Measurements from ENCODE around the gene UBE2I.

Gene UBE2I

DNA sequence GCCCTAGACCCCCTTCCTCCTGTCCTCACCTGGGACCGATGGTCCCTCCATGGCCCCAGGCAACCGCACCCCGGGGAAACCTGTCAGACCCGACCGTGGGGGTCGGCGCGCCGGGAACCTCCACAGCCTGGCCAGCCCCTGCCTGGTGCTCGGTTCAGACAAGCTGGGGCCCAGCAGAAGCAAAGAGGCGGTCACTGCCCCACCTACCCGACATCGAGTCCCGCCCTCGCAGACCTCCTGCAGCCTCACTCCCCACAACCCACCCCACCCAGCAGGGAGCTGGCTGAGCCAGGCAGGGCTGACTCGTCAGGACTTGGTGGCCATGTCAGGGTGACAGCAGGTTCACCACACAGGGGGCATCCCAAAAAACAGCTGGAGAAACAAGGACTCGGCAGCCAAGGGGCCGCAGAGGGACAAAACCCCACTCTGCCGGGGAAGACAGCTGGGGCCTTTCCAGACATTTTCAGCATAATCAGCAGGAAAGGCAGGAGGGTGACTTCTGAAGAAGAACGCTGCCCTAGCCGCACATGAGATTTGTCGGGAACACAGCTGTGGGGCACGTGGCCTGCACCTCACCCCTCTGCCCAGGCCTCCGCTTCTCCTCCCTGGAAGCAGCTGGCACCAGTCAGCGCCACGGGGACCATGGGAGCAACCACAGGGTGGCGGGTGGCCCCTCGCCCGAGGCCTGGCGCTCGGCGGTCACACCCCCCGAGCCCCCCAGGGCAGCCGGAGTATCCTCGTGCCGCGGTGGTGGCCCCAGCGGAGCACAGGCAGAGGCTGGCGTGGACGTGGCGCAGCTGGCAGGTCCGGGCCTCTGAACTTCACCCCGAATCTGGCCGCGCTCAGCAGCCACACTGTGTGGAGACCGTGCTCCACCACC is 65.2 kb downstream of the UBE2I start:
- H2AFZ ChIP-seq (ENCODE audit: low read length), result no peak overlapping the region
- no peak overlapping the region for H2AK5ac ChIP-seq (ENCODE audit: low read depth, low read length)
- WGBS, 2 donors (ENCODE audit: extremely low coverage in 2 of 2, insufficient read length in 2 of 2, insufficient replicate concordance in 1 of 2), result no CpG with 5 or more reads among the region's 46 CpGs
- no peaks in the 10 kb centered on the region for H3K9me3 ChIP-seq (replicated peaks in 1 of 2; ENCODE audit: control insufficient read depth in 2 of 2, insufficient read depth in 1 of 2, low read depth in 1 of 2, low read length in 2 of 2)
- H2BK120ac ChIP-seq (ENCODE audit: low read depth, low read length), result no peak overlapping the region
- no peak overlapping the region for H4K91ac ChIP-seq (ENCODE audit: low read depth, low read length, poor library complexity)
- peak overlapping the region; percentile 21 for H3K14ac ChIP-seq (ENCODE audit: low read length)
- H3K36me3 ChIP-seq (replicated peaks in 1 of 2; ENCODE audit: control insufficient read depth in 2 of 2, insufficient read depth in 2 of 2, low read length in 2 of 2), result peaks cover 8 to 12% of the 10 kb centered on the region in 2 donors
- peak overlapping the region; percentile 55 for H3K23ac ChIP-seq (ENCODE audit: low read depth, low read length, poor library complexity)
- H2BK12ac ChIP-seq (ENCODE audit: low read length), result no peak overlapping the region
- no peak overlapping the region for H3K4me3 ChIP-seq (ENCODE audit: low read length in 2 of 2)
- H3K9ac ChIP-seq (ENCODE audit: low read depth, low read length, poor library complexity), result no peak overlapping the region
- H2BK5ac ChIP-seq (ENCODE audit: low read length), result no peak overlapping the region
- peaks cover 28% of the 10 kb centered on the region for H3K79me1 ChIP-seq (ENCODE audit: low read depth, low read length)
- no peak overlapping the region for H2BK15ac ChIP-seq (ENCODE audit: low read length)
- no peak for DNase-seq (ENCODE audit: low spot score)
- peak overlapping the region; percentile 38 for H3K18ac ChIP-seq (ENCODE audit: low read length)
- H4K8ac ChIP-seq (ENCODE audit: low read depth, low read length), result no peak overlapping the region
- H3K27me3 ChIP-seq (ENCODE audit: control insufficient read depth in 3 of 3, insufficient read depth in 3 of 3, low read depth in 1 of 3, low read length in 3 of 3), result no peaks in the 10 kb centered on the region
- H3K4me2 ChIP-seq (ENCODE audit: insufficient read depth, low read length, poor library complexity, severe bottlenecking), result no peak overlapping the region
- H3K27ac ChIP-seq (replicated peaks; ENCODE audit: low read length), result no peak overlapping the region
- peaks cover 2 to 10% of the 10 kb centered on the region in 2 donors for H3K4me1 ChIP-seq (ENCODE audit: control insufficient read depth in 2 of 2, insufficient read depth in 1 of 2, low read depth in 1 of 2, low read length in 2 of 2)
- no peak overlapping the region for H3K4ac ChIP-seq (ENCODE audit: low read length)

DNA sequence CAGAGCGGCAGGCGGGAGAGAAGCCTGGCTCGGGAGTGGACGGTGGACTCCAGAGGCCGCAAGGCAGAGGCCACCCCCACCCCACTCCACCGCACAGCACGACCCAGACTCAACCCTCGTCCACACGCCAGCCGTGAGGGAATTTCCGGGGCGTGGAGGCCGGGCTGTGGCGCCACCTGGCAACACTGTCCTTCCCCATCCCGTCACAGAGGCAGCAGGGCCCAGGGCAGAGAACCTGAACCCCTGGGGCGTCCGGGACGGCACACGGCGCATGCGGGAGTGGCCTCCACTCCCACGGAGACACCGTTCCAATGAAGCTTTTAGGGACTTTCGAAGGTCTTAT is 65.8 kb downstream of the UBE2I start:
- H3K27me3 ChIP-seq (ENCODE audit: control insufficient read depth in 3 of 3, insufficient read depth in 3 of 3, low read depth in 1 of 3, low read length in 3 of 3), result no peaks in the 10 kb centered on the region
- WGBS, 2 donors (ENCODE audit: extremely low coverage in 2 of 2, insufficient read length in 2 of 2, insufficient replicate concordance in 1 of 2), result no CpG with 5 or more reads among the region's 24 CpGs

GRCh38 chr16:1375741-1376410 is 66.4 kb downstream of the UBE2I start:
- Histone ChIP-seq H4K91ac (ENCODE audit: low read depth, low read length, poor library complexity) (no peak overlapping the region), H3K79me1 (ENCODE audit: low read depth, low read length) (peaks cover 23% of the 10 kb centered on the region), H3K9ac (ENCODE audit: low read depth, low read length, poor library complexity) (no peak overlapping the region), H3K18ac (ENCODE audit: low read length) (no peak overlapping the region), H2BK120ac (ENCODE audit: low read depth, low read length) (no peak overlapping the region), H3K23ac (ENCODE audit: low read depth, low read length, poor library complexity) (peak overlapping the region; percentile 80), H3K4me3 (ENCODE audit: low read length in 2 of 2) (no peak overlapping the region), H2BK5ac (ENCODE audit: low read length) (peak overlapping the region; percentile 24), H3K4ac (ENCODE audit: low read length) (no peak overlapping the region), H3K4me1 (ENCODE audit: control insufficient read depth in 2 of 2, insufficient read depth in 1 of 2, low read depth in 1 of 2, low read length in 2 of 2) (peaks cover 2 to 14% of the 10 kb centered on the region in 2 donors), H2BK15ac (ENCODE audit: low read length) (no peak overlapping the region), H2BK12ac (ENCODE audit: low read length) (no peak overlapping the region), H3K27ac (replicated peaks; ENCODE audit: low read length) (no peak overlapping the region), H2AK5ac (ENCODE audit: low read depth, low read length) (no peak overlapping the region), H3K4me2 (ENCODE audit: insufficient read depth, low read length, poor library complexity, severe bottlenecking) (no peak overlapping the region), H3K9me3 (replicated peaks in 1 of 2; ENCODE audit: control insufficient read depth in 2 of 2, insufficient read depth in 1 of 2, low read depth in 1 of 2, low read length in 2 of 2) (no peaks in the 10 kb centered on the region), H3K14ac (ENCODE audit: low read length) (no peak overlapping the region), H3K27me3 (ENCODE audit: control insufficient read depth in 3 of 3, insufficient read depth in 3 of 3, low read depth in 1 of 3, low read length in 3 of 3) (no peaks in the 10 kb centered on the region), H2AFZ (ENCODE audit: low read length) (no peak overlapping the region), H3K36me3 (replicated peaks in 1 of 2; ENCODE audit: control insufficient read depth in 2 of 2, insufficient read depth in 2 of 2, low read length in 2 of 2) (peaks cover 2 to 8% of the 10 kb centered on the region in 2 donors), H4K8ac (ENCODE audit: low read depth, low read length) (no peak overlapping the region)
- WGBS, 2 donors (ENCODE audit: extremely low coverage in 2 of 2, insufficient read length in 2 of 2, insufficient replicate concordance in 1 of 2), result no CpG with 5 or more reads among the region's 19 CpGs
- DNase-seq (ENCODE audit: low spot score), result no peak

More for the DNA sequence above, 65.8 kb downstream of the UBE2I start:
- Histone ChIP-seq H2BK120ac (ENCODE audit: low read depth, low read length) (no peak overlapping the region), H3K4me1 (ENCODE audit: control insufficient read depth in 2 of 2, insufficient read depth in 1 of 2, low read depth in 1 of 2, low read length in 2 of 2) (peaks cover 2 to 14% of the 10 kb centered on the region in 2 donors), H3K9ac (ENCODE audit: low read depth, low read length, poor library complexity) (no peak overlapping the region), H2AFZ (ENCODE audit: low read length) (no peak overlapping the region), H2AK5ac (ENCODE audit: low read depth, low read length) (no peak overlapping the region), H4K91ac (ENCODE audit: low read depth, low read length, poor library complexity) (no peak overlapping the region), H3K27ac (replicated peaks; ENCODE audit: low read length) (no peak overlapping the region), H3K14ac (ENCODE audit: low read length) (peak overlapping the region; percentile 21), H3K18ac (ENCODE audit: low read length) (no peak overlapping the region), H3K4ac (ENCODE audit: low read length) (no peak overlapping the region), H3K9me3 (replicated peaks in 1 of 2; ENCODE audit: control insufficient read depth in 2 of 2, insufficient read depth in 1 of 2, low read depth in 1 of 2, low read length in 2 of 2) (no peaks in the 10 kb centered on the region), H3K23ac (ENCODE audit: low read depth, low read length, poor library complexity) (peak overlapping the region; percentile 55), H2BK12ac (ENCODE audit: low read length) (no peak overlapping the region), H2BK15ac (ENCODE audit: low read length) (no peak overlapping the region), H3K79me1 (ENCODE audit: low read depth, low read length) (peaks cover 23% of the 10 kb centered on the region), H2BK5ac (ENCODE audit: low read length) (no peak overlapping the region), H4K8ac (ENCODE audit: low read depth, low read length) (no peak overlapping the region), H3K4me2 (ENCODE audit: insufficient read depth, low read length, poor library complexity, severe bottlenecking) (no peak overlapping the region), H3K4me3 (ENCODE audit: low read length in 2 of 2) (peak overlapping the region in 1 of 2 donors; percentile 34), H3K36me3 (replicated peaks in 1 of 2; ENCODE audit: control insufficient read depth in 2 of 2, insufficient read depth in 2 of 2, low read length in 2 of 2) (peaks cover 2 to 8% of the 10 kb centered on the region in 2 donors)
- no peak for DNase-seq (ENCODE audit: low spot score)

All from neuronal stem cell (in vitro differentiated cells).